Fibroblast of lung (primary cell): ENCODE data around the gene MARCHF6. TPM values are rescaled to one million over a fixed set of nuclear protein-coding genes. Genes with fewer than 3 reads are reported as not detected.

Experiments
- DNase-seq, 2 donors: peaks; one replicate each; pipeline versions ENCODE4 v3.0.0 to v3.0.0-alpha.2; 2010; ENCODE audit warnings: low read depth in 2 of 2
- H2AFZ ChIP-seq: 2 replicates; pipeline ENCODE4 v1.5.1; 2012; ENCODE audit warnings: low read length, control low read depth, inconsistent platforms
- H3K27ac ChIP-seq: 2 replicates; pipeline ENCODE4 v1.5.1; 2011; ENCODE audit warnings: low read length, control low read depth; ENCODE audit not compliant: insufficient read depth
- H3K27me3 ChIP-seq: 2 replicates; pipeline ENCODE4 v1.5.1; 2011; ENCODE audit warnings: mild to moderate bottlenecking, low read length; ENCODE audit not compliant: control insufficient read depth, insufficient read depth
- H3K36me3 ChIP-seq: 2 replicates; pipeline ENCODE4 v1.5.1; 2011; ENCODE audit warnings: low read length; ENCODE audit not compliant: control insufficient read depth, insufficient read depth
- H3K4me1 ChIP-seq: 2 replicates; pipeline ENCODE4 v1.5.1; 2011; ENCODE audit warnings: low read length; ENCODE audit not compliant: control insufficient read depth, insufficient read depth; ENCODE audit errors: extremely low read depth
- H3K4me2 ChIP-seq: 2 replicates; pipeline ENCODE4 v1.5.1; 2011; ENCODE audit warnings: low read length, control low read depth; ENCODE audit not compliant: insufficient read depth; ENCODE audit errors: extremely low read depth
- H3K4me3 ChIP-seq, 4 experiments: fragments of 200-600 bp in 1 of 4; sonication (generic) in 1 of 4; replicated peaks in 1 of 4; 2 replicates each; pipeline ENCODE4 v1.5.1; 2011 to 2016; ENCODE audit warnings: low read length in 4 of 4, low read depth in 3 of 4, mild to moderate bottlenecking in 3 of 4, control low read depth in 2 of 4, inconsistent platforms in 1 of 4, mixed read lengths in 1 of 4; ENCODE audit not compliant: insufficient read depth in 1 of 4; ENCODE audit errors: control extremely low read depth in 1 of 4
- H3K79me2 ChIP-seq: 2 replicates; pipeline ENCODE4 v1.5.1; 2012; ENCODE audit warnings: mild to moderate bottlenecking, low read length, inconsistent platforms; ENCODE audit not compliant: control insufficient read depth, insufficient read depth
- H3K9ac ChIP-seq: 2 replicates; pipeline ENCODE4 v1.5.1; 2011; ENCODE audit warnings: mild to moderate bottlenecking, low read length, control low read depth; ENCODE audit not compliant: insufficient read depth
- H3K9me3 ChIP-seq: 2 replicates; pipeline ENCODE4 v1.5.1; 2012; ENCODE audit warnings: low read depth, low read length; ENCODE audit not compliant: control insufficient read depth, insufficient read depth
- H4K20me1 ChIP-seq: 2 replicates; pipeline ENCODE4 v1.5.1; 2011; ENCODE audit warnings: low read length; ENCODE audit not compliant: control insufficient read depth, insufficient read depth; ENCODE audit errors: extremely low read depth
- EZH2 ChIP-seq: IDR thresholded peaks from 2 replicates; pipeline ENCODE4 v1.5.1; 2012; ENCODE audit warnings: low read length, control low read depth, mild to moderate bottlenecking; ENCODE audit errors: missing control alignments
- polyA plus RNA-seq, 2 donors: library from polyadenylated mRNA; depleted of rRNA in 1 of 2; stranded (reverse) in 1 of 2; unstranded in 1 of 2; fragments of >200 nt; gene quantifications; 2 replicates each; pipeline ENCODE4 v1.2.1, GENCODE V29; 2011 to 2012; ENCODE audit warnings: missing spikeins in 1 of 2
- total RNA-seq: library from RNA; depleted of rRNA; stranded (reverse); fragments of >200 nt; gene quantifications from 2 replicates; pipeline ENCODE4 v1.2.1, GENCODE V29; 2014
- TF ChIP-seq, protein P1 (sequence below), 2 donors: IDR thresholded peaks in 1 of 2; conservative IDR thresholded peaks in 1 of 2; 1 replicate in 1 of 2; 2 replicates in 1 of 2; pipeline ENCODE4 v1.5.1; 2011 to 2012; ENCODE audit warnings: low read length in 2 of 2, control low read depth in 1 of 2, inconsistent platforms in 1 of 2, low read depth in 1 of 2, mild to moderate bottlenecking in 1 of 2

Gene MARCHF6
- total and polyA plus RNA-seq, 2 donors (not counting 1 experiment from before 2014, with no cell fraction given) = 67.9 to 142 TPM

DNA sequence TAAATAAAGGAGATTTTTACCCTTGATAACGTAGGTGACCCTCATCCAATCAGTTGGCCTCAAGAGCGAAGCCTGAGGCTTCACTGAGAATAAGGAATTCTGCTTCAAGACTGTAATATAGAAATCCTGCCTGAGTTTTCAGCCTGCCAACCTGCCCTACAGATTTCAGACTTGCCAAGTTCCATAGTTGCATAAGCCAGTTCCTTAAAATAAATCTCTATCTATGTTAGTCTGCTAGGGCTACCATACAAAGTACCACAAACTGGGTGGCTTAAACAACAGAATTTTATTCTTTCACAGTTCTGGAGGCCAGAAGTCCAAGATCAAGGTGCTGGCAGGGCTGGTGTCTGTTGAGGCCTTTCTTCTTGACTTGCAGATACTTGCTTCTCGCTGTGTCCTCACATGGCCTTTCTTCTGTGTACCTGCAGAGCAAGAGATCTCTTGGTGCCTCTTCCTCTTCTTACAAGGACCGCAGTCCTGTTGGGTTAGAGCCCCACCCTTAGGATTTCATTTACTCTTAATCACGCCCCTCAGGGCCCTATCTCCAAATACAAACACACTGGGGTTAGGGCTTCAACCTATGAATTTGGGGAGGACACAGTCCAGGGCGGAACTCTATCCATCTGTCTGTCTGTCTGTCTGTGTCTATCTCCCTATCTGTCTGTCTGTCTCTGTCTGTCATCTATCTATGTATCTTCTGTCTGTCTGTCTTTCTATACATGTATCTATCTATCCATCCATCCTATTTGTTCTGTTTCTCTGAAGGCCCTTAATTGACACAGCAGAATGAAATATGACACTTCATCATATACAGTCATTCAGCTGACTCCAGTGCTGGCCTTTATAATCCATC is 28.8 kb upstream of the MARCHF6 start:
- Histone ChIP-seq H2AFZ (no peak overlapping the region), H3K9me3 (no peaks in the 10 kb centered on the region), H3K27me3 (peaks cover 3% of the 10 kb centered on the region), H3K4me3 (no peak overlapping the region), H3K9ac (no peak overlapping the region), H4K20me1 (no peaks in the 10 kb centered on the region), H3K4me1 (peaks cover 7% of the 10 kb centered on the region), H3K4me2 (no peak overlapping the region), H3K27ac (no peak overlapping the region), H3K36me3 (no peaks in the 10 kb centered on the region), H3K79me2 (no peaks in the 10 kb centered on the region)
- TF ChIP-seq, protein P1, sequence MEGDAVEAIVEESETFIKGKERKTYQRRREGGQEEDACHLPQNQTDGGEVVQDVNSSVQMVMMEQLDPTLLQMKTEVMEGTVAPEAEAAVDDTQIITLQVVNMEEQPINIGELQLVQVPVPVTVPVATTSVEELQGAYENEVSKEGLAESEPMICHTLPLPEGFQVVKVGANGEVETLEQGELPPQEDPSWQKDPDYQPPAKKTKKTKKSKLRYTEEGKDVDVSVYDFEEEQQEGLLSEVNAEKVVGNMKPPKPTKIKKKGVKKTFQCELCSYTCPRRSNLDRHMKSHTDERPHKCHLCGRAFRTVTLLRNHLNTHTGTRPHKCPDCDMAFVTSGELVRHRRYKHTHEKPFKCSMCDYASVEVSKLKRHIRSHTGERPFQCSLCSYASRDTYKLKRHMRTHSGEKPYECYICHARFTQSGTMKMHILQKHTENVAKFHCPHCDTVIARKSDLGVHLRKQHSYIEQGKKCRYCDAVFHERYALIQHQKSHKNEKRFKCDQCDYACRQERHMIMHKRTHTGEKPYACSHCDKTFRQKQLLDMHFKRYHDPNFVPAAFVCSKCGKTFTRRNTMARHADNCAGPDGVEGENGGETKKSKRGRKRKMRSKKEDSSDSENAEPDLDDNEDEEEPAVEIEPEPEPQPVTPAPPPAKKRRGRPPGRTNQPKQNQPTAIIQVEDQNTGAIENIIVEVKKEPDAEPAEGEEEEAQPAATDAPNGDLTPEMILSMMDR (conservative IDR thresholded peaks at IDR 0.05 in 1 of 2, IDR thresholded peaks at IDR 0.05 in 1 of 2; ENCODE audit: low read depth in 1 of 2, low read length in 2 of 2) = no peak
- TF ChIP-seq EZH2 = no peak
- DNase-seq = no peak

DNA sequence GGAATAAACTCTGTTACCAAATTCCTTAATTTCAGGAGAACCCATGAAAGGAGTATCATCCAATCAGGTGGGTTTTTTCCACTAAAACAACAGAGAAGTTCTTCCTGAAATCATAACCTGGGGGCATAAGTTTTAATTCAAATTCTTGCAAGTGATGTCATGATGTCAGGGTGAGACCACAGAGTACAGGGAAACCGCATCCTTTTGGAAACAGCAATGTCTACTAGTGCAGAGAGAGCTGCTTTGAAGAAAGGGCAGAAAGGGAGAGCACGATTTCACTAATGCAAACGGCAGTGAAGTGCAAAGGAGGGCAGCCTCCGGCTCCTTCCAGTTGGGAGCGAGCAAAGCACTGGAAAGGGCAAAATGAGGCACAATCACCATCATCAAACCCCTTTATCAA is 25.2 kb upstream of the MARCHF6 start:
- Histone ChIP-seq H3K4me3 (no peak overlapping the region), H4K20me1 (no peaks in the 10 kb centered on the region), H3K9me3 (no peaks in the 10 kb centered on the region), H3K79me2 (no peaks in the 10 kb centered on the region), H3K4me2 (no peak overlapping the region), H3K9ac (no peak overlapping the region), H3K4me1 (peaks cover 27% of the 10 kb centered on the region), H3K36me3 (no peaks in the 10 kb centered on the region), H3K27ac (no peak overlapping the region), H2AFZ (no peak overlapping the region), H3K27me3 (no peaks in the 10 kb centered on the region)
- peak in 1 of 2 donors; percentile 56 for DNase-seq
- TF ChIP-seq, protein P1 (conservative IDR thresholded peaks at IDR 0.05 in 1 of 2, IDR thresholded peaks at IDR 0.05 in 1 of 2; ENCODE audit: low read depth in 1 of 2, low read length in 2 of 2) = no peak
- TF ChIP-seq EZH2 = no peak

DNA sequence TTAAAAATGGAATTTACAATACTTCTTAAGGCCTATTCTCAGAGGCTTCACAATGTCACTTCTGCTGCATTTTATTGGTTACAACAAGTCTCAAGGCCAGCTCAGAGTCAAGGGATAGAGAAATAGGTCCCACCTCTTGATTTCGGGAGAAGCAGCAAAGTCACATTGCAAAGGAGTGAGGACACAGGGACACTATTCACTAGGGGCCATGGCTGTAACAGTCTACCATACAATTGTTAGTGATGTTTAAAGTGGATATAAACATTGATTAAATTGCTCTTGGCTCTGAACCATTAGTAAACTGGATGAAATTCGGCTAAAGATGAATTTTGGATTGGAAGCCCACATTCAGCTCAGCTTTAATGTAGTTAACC is 24.1 kb upstream of the MARCHF6 start:
- Histone ChIP-seq H3K4me1 (peaks cover 29% of the 10 kb centered on the region), H3K27me3 (no peaks in the 10 kb centered on the region), H4K20me1 (no peaks in the 10 kb centered on the region), H3K36me3 (no peaks in the 10 kb centered on the region), H3K79me2 (no peaks in the 10 kb centered on the region), H3K9ac (no peak overlapping the region), H3K9me3 (no peaks in the 10 kb centered on the region), H2AFZ (no peak overlapping the region), H3K4me2 (peak overlapping the region; percentile 60), H3K4me3 (no peak overlapping the region), H3K27ac (no peak overlapping the region)
- no peak for DNase-seq
- TF ChIP-seq, protein P1 (conservative IDR thresholded peaks at IDR 0.05 in 1 of 2, IDR thresholded peaks at IDR 0.05 in 1 of 2; ENCODE audit: low read depth in 1 of 2, low read length in 2 of 2) = no peak
- TF ChIP-seq EZH2 = no peak
